HPDE6-E6E7 (cell line): ENCODE results near the gene CACNA2D4.

Experiments used
- DNase-seq: peaks from one replicate; pipeline ENCODE4 v3.0.0; 2011; ENCODE audit warnings: missing footprints; ENCODE audit errors: extremely low spot score

The CACNA2D4 gene

GRCh38 chr12:1800401-1801302, 117.8 kb downstream of the CACNA2D4 start:
- peak; percentile 42 for DNase-seq

GRCh38 chr12:1799882-1800400, 118.5 kb downstream of the CACNA2D4 start:
- no peak for DNase-seq

GRCh38 chr12:1799051-1799881, 119.2 kb downstream of the CACNA2D4 start:
- no peak for DNase-seq

GRCh38 chr12:1798641-1799020, 119.8 kb downstream of the CACNA2D4 start:
- no peak for DNase-seq

- DNase-seq: no peak
Observed at GRCh38 chr12:1797991-1798640, 120.3 kb downstream of the CACNA2D4 start.

- DNase-seq: no peak
Observed at GRCh38 chr12:1797011-1797901, 121.2 kb downstream of the CACNA2D4 start.

- no peak for DNase-seq
Observed at GRCh38 chr12:1796515-1797010, 121.9 kb downstream of the CACNA2D4 start.

GRCh38 chr12:1795785-1796514, 122.5 kb downstream of the CACNA2D4 start:
- peak; percentile 83 for DNase-seq

GRCh38 chr12:1795221-1795784, 123.1 kb downstream of the CACNA2D4 start:
- DNase-seq: no peak

GRCh38 chr12:1794440-1795090, 123.9 kb downstream of the CACNA2D4 start:
- DNase-seq: no peak

GRCh38 chr12:1793426-1794210, 124.8 kb downstream of the CACNA2D4 start:
- no peak for DNase-seq

GRCh38 chr12:1792406-1792805, 126.0 kb downstream of the CACNA2D4 start:
- no peak for DNase-seq

- DNase-seq: peak; percentile 43
Observed at GRCh38 chr12:1791104-1791841, 127.2 kb downstream of the CACNA2D4 start.

- no peak for DNase-seq
Observed at GRCh38 chr12:1790444-1790843, 128.0 kb downstream of the CACNA2D4 start.

GRCh38 chr12:1787714-1788113, 130.7 kb downstream of the CACNA2D4 start:
- no peak for DNase-seq

GRCh38 chr12:1782215-1782614, 136.2 kb downstream of the CACNA2D4 start:
- DNase-seq: no peak

GRCh38 chr12:1781772-1782171, 136.7 kb downstream of the CACNA2D4 start:
- no peak for DNase-seq

GRCh38 chr12:1779783-1780182, 138.7 kb downstream of the CACNA2D4 start:
- no peak for DNase-seq
